GM18520 (cell line): ENCODE data around the gene LCN9.
"Not testable (repeated sequence)": the region's sequence is repeated elsewhere in the genome, so short reads cannot be mapped to it uniquely, and the experiment has no call there.

Experiments
- ATAC-seq: cut with Tn5 transposase; IDR thresholded peaks from one replicate; pipeline ENCODE4 v1.9.1; 2021; ENCODE audit not compliant: unreplicated experiment

LCN9 gene

DNA sequence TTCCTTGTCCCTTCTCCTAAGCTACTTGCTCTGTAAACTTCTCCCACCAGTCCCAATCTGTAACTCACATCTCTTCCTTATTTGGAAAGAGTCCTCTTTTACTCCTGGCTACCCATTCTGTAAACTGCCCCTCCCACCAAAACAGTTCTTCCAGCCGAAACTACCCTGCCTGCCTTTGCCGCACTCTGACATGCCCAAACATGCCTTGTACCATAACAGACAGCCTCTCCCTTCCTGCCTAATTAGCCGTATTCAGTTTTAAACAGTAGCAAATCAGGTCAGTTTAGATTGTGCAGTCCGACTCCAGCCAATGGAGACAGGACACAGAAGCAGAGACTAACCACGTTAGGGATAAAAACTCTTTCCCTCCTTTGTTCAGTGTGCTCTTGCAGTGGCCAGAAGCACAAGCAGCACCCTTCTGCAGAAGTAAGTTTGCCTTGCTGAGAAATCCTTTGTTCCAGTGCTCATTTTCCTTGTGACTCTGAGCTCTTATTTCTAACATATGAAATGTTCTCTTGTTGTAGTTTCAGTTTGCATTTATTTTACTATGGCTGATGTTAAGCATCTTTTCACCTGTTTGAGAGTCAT, 18.4 kb upstream of the LCN9 start:
- ATAC-seq = no peak

DNA sequence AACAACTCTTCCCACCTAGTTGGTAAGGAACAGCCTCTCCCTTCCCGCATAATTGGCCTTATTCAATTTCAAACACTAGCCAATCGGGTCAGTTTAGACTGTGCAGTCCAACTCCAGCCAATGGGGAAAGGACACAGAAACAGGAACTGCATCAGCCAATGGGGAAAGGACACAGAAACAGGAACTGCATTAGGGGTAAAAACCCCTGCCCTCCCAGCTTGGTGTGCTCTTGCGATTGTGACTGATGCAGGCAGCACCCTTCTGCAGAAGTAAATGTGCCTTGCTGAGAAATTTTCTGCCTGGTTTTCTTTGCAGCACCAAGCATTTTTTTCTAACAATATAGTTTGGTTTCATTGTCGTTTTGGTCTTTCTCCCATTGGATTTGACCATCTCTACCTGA, 15.2 kb upstream of the LCN9 start:
- ATAC-seq = no peak

DNA sequence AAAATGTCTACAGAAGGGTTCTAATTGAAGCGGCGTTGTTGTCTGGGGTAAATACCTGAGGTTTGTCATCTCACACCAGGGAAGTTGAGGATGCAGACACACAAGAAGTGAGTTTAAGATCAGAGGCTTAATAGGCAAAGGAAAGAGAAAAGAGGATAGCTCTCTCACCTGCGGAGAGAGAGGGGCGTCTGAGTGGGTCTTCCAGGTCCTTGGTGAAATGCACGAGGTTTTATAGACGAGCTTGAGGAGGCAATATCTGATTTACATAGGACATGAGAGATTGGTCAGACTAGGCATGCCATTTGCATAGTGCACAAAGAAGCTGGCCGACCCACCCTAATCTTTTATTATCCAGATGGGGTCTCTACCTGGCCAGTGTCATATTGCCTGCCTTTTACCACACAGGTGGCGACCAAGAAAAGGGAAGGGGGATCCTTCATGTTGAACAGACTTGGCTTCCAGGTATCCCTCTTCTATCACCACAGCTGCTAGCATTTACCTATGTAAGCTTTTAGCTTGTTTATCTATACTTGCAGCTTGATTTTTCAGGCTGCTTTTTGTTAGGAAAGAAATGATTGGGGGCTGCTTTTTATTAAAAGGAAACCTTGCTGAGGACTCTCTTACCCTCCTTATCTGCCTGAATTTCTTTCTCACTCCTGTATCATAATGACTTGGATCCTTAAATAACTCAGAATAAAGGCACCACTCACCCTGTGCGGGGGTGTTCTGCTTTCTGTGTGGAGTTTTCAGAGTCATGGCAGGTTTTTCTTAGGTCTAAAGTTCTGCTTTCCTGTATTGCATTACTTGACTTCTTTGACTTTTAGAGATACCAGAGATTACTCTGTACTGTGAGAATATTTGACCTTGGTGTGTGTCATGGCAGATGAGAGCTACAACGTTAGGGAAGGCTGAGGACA, 14.4 kb upstream of the LCN9 start:
- no peak for ATAC-seq

DNA sequence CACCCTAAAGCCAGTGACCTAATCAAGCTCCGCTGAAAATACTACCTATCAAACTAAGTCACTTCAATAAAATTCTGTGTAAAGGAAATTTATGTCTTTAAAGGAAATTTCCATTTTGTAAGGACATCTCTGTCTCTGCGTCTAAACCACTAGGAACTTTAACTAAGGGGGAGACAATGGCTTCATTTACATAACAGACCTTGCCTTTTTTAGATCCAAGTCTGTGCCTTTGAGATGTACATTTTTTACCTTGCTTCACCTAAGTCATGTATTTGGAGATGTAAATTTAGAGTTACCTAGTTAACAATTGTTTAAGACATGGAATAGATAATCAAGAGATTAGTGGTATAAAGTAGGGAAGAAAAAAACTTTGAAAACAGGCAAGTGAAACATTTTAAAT, 13.6 kb upstream of the LCN9 start:
- ATAC-seq = no peak

DNA sequence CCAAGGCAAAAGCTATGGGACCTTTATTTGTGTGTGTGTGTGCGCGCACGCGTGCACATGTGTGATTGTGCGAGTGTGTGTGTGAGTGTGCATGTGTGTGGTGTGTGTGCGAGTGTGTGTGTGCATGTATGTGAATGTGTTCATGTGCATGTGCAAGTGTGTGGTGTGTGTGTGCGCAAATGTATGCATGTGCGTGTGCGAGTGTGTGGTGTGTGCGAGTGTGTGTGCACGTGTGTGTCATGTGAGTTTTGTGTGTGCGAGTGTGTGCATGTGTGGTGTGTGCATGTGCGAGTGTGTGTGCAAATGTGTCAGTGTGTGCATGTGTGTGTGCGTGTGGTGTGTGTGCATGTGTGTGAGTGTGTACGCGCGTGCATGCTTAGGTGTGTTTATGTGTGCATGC, 12.7 kb upstream of the LCN9 start:
- no peak for ATAC-seq

DNA sequence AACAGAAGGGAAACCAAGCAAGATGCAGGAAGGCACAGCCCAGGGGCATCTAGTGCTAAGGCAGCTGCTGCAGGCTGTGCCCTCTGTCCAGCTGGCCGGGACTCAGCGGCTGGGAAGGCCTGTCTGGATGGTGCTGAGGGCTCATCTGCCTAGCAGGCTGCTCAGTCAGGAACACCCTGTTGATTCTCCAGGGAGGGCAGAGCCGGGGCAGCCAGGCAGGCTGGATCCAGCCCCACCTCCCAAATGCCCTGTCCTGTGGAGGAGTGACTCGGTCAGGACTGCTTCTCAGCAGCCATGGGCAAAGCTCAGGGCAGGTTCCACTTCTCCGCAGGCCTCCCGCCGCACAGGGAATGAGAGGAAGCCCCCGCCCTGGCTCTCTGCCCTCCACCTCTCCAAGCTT, 7.8 kb upstream of the LCN9 start:
- no peak for ATAC-seq

DNA sequence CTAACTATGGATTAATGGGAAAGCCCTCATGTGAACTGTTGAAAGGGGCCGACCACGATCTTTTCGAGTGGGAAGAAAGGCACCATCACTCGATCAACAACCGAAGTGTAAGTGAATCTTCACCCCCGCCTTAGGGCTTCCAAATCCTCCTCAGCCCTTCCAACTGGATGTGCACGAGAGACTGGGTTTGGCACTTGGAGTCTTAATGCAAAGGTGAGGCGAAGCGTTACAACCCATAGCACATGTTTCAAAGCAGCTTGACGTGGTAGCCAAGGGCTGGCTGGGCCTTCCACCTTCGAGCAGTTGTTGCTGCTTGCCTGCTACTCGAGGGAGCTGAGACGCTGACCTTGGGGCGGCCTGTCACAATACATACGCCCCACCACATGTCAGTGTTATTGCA, 5.7 kb upstream of the LCN9 start:
- ATAC-seq = no peak

DNA sequence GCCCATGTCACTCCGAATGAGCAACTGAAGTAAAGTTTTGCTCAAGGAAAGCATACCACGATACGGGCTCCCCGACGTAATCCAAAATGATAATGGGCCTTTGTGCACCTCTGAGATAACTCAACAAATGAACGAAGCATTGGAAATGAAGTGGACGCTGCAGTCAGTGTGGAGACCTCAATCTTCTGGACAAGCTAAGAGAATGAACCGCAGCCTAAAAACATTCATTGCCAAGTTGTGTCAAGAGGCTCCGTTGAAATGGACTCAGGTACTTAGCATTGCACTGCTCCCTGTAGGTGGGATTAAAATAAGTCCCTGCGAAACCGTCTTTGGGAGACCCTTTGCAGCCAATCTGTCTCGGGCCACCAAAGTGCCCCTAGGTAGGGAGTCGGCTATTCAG, 3.9 kb upstream of the LCN9 start:
- ATAC-seq = no peak

DNA sequence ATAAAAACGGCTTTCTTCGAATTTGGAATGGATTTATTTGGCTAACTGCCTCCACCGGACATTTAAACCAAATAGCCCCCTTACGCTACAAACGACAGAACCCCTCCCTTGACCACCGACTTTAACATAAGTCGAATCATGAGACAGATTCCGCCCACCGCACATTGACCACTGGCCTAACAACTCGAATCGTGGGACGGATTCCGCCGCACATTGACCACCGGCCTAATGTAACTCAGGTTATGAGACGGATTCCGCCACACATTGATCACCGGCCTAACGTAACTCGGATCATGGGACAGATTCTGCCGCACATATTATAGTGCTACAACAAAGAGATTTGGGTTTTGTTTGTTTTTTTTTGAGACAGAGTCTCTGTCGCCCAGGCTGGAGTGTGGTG, 2.7 kb upstream of the LCN9 start:
- no peak for ATAC-seq

DNA sequence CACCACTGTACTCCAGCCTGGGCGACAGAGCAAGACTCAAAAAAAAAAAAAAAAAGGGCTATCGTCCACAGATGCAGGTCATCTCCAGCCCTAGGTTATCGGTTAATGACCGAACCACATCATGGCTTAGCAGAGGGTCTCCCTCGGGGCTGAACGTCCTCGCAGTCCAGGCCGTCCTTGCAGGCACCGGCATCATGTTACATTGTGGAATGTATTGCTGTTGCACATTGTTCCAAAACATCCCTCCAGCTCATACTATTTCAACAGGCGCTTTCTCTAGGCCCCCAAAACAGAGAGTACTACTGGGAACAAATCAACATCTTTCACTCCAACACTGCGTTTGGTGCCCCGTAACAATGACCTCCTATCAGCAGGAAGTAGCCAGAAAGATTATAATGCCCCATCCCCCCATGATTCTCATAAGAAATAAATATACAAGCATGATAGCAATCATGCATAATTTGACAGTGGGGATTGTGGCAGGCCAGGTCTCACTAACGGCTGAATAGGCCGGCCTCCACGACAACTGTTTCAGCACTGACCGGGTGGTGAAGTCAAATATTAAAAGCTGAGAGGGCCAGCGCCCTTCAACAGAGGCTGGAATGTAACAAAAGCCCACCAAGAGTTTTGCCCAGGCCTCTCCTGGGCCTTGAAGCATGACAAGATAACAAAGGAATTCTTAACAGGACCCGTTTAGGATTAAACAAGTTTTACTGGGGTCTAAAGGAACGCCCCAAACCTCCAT, 1.1 kb upstream of the LCN9 start:
- no peak for ATAC-seq

DNA sequence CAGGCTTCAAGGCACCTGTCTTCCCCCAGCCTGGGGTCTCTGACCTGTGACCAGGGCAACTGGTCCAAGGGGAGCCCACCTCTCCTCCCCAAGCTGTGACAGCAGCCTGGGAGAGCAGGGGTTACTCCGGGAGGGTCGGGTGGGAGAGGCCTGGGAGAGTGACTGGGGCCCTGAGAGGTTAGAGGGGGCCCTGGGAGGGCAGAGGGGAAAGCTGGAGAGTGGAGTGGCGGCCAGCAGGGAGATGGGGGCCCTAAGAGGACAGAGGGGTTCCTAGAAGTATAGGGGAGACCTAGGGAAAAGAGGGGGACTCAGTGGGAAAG, 302 bp downstream of the LCN9 start:
- no peak for ATAC-seq

DNA sequence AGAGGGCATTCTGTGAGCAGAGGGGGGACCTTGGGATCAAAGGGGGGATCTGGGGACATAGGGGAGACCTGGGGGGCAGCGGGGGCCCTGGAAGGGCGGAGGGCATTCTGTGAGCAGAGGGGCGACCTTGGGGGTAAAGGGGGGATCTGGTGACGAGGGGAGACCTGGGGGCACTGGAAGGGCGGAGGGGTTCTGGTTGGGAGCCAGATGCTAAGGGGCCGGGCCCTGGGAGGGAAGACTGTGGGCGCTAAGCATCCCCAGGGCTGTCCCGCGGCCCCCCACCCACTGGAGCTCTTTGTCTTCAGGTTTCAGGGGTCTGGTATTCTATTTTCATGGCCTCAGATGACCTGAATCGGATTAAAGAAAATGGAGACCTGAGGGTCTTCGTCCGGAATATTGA, 748 bp downstream of the LCN9 start:
- no peak for ATAC-seq

DNA sequence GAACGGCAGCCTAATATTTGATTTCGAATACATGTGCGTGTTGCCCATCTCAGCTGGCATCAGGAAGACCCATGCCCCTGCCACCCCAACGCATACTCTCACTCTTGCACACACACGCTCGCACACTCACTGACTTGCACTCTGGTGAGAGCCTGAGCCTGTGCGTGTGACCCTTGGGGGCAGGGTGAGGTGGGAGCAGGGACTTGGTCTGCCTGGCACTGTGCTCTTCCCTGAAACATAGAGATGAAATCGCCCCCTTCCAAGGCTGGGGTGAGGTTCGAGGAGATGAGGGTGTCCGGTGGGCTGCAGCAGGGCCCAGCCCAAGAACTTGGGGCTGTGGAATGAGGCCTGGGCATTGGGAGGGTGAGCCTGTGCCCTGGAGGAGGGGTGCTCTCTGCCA, 1.2 kb downstream of the LCN9 start:
- ATAC-seq = no peak

DNA sequence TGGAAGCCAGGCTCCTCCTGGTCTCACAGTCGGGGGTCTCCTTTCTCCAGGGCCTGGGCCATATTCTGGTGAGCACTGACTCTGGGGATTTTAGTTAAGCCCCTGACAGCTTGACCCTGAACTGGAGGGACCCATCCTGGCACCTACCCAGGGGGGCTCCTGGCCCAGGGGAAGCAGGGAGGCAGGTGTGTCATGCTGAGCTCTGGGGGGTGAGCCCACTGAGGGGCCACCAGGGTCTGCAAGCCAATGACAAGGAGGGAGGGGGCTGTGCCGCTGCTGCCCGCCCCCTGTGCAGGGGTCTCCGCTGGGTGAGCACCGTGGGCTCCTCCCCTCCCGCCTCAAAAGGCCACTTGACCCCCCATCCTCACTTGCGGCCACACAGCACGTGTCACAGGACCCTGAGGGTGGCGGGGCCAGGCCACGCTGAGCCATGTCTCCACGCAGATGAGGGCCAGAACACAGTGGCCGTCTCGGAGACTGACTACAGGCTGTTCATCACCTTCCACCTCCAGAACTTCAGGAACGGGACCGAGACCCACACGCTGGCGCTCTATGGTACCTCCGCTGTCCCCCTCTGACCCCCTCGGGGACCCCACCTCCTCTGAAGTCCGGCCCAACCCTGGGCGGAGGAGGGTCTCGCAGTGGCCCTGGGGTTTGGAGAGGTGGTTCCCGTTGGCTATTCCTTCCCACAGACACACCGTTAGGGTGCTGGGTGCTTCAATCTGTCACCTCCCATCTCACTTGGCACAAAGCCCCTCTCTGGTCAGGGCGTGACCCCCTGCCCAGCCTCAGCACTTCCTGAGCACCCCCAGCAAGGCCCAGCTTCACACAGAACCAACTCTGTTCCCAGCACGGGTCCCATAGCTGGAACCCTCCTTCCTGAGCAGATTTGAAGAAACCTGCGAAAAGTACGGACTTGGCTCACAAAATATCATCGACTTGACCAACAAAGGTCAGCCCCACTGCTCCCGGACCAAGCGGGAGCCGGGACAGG, 2.0 kb downstream of the LCN9 start:
- ATAC-seq = no peak

DNA sequence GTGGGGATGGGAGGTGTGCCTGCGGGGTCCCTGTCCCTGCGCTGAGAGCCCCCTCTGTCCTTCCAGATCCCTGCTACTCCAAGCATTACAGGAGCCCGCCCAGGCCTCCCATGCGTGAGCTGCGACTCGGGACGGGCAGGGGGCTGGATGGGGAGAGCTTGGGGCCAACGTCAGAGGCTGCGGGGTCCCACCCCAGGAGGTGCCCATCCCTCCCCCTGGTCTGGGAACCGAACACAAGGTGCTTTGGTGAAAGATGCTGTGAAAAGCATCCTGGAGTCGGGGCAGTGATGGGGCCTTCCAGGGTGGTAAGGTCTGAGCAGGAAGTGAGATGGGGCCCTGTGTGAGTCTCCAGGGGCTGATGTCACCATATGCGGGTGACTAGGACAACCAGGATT, 2.7 kb downstream of the LCN9 start:
- no peak for ATAC-seq

DNA sequence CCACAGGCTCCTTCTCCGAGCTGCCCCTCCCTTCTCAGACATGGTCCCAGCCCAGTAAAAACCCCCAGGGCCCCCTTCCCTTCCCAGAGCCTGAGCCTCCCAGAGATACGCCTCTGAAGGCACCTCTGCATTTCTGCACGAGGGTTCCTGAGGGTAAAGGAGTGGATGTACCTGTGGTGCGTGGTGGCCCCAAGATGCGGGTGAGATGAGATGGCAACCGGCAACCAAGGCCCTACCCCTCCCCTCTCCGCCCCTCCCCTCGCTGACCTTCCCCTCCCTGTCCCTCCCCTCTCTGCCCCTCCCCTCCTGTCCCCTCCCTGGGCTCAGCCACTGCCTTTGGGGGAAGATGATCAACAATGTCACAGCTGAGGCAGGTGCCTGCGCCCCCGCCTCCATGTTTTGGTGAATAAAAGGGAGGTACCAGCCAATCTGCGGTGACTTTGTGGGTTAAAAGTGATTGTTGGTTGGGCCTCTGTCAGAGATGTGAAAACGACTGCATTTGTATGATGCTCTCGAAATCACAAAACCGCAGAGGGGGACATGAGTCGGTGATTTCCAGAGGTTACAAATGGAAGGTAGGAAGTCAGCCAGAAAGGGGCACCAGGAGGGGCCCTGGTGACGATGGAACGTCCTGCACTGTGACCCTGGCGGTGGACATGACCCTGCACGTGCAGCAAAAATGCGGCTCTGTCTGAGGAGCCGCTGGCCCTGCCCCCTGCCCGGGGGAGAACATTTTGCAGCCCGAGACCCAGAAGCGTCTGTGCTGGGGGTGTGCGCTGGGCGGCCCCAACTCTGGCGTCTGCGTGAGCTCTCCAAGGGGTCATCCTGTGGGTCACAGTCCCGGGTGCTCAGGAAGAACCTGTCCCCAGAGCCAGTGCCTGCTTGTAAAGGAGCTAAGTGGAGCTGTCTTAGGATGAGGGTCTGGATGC, 3.7 kb downstream of the LCN9 start:
- no peak for ATAC-seq

DNA sequence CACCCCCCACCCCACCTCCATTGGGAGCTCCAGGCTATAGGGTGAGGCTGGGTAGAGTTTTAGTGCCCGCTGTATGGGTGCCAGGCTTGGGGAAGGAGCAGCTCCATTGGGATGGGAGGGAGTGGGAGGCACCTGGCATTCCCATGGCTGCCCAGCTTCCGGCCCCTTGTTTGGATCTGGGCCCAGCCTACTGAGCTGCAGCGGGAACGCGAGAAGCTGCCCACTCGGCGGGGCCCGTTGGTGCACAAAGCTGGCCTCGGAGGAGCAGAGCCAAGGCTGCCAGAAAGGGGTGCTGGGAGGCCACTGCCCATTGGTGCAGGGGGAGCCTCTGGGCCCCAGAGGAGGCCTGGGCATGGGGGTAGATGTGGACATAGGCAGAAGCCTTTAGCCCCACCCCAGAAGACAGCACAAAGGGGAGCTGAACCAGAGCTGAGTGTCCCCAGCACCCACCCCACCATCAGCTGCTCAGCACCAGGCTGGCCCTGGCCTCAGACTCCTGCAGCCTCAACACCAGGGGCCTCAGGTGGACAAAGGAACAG, 4.4 kb downstream of the LCN9 start:
- ATAC-seq = no peak

DNA sequence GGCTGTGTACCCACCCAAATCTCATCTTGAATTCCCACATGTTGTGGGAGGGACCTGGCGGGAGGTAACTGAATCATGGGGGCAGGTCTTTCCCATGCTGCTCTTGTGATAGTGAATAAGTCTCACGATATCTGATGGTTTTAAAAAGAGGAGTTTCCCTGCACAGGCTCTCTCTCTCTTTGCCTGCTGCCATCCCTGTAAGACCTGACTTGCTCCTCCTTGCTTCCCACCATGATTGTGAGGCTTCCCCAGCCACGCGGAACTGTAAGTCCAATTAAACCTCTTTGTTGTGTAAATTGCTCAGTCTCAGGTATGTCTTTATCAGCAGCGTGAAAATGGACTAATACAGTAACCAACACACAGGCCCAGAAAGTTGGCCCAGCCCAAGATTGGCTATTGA, 5.9 kb downstream of the LCN9 start:
- ATAC-seq = not testable (repeated sequence)

DNA sequence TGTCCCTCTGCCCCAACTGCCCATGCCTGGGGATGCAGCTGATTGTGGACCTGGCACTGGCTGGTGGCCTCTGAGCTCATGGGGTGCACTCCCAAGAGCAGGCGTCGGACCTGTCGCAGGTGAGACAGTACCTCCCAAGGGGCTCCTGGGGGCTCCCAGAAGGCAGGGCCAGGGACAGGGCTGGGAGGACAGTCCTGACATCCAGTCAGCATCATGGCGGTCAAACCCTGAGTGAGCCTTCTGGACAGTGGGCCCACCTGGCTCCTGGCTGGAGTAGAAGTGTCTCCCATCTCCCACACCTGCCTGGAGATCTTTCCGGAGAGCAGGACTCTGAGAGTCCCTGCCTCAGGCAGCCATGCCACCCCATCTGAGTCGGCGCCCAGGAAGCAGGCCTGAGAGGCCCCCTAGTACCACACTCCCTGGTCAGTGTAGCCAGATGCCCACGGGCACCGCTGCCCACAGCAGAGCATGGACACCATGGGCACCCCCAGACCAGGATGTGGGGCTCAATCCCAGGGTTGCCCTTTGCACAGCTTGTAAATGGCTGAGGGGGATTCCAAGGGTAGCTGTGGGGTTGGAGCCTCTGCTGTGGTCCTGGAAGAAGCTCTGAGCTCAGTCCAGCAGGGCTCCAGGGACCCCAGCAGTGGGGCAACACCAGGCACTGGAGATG, 6.6 kb downstream of the LCN9 start:
- no peak for ATAC-seq
